IMR-90 (cell line): Measurements from ENCODE around the gene TMEM114. TPM values are rescaled to one million over a fixed set of nuclear protein-coding genes. Genes with fewer than 3 reads are reported as not detected.

Source experiments
- ATAC-seq: fragments of 200-7000 bp; cut with Tn5 transposase; 2 replicates; pipeline ENCODE4 v1.9.1; 2020; ENCODE audit warnings: low read depth, mild to moderate bottlenecking, moderate library complexity
- BruUV-seq: library from RNA; stranded (reverse); fragments of 400-500 nt; replicated peaks from 2 replicates; lab custom pipeline; 2021; lab: Mats Ljungman, UMichigan
- CTCF ChIA-PET: fragments of 300-600 bp; formaldehyde crosslinking; extraction: SDS; loops from one replicate; lab custom pipeline; 2021; ENCODE audit warnings: antibody characterized with exemption; lab: Yijun Ruan, JAX
- POLR2A ChIA-PET: fragments of 300-600 bp; sonication (Branson Sonifier 250); formaldehyde crosslinking; loops from one replicate; lab custom pipeline; 2022; ENCODE audit warnings: antibody characterized with exemption; ENCODE audit not compliant: unreplicated experiment; lab: Charles Lee
- DNase-seq: peaks from one replicate; pipeline ENCODE4 v3.0.0; 2013
- H2AFZ ChIP-seq: replicated peaks from 2 replicates; pipeline ENCODE3; 2013; ENCODE audit warnings: low read length, mild to moderate bottlenecking; ENCODE audit not compliant: poor library complexity
- H2AK5ac ChIP-seq: 2 replicates; pipeline ENCODE4 v1.6.1; 2013; ENCODE audit warnings: low read depth, low read length, inconsistent platforms
- H2AK9ac ChIP-seq: replicated peaks from 2 replicates; pipeline ENCODE3; 2013; ENCODE audit warnings: mild to moderate bottlenecking, low read depth, low read length, moderate library complexity; ENCODE audit not compliant: poor library complexity
- H2BK120ac ChIP-seq: 2 replicates; pipeline ENCODE4 v1.6.1; 2013; ENCODE audit warnings: low read depth, low read length, inconsistent platforms
- H2BK15ac ChIP-seq: 3 replicates; pipeline ENCODE4 v1.6.1; 2013; ENCODE audit warnings: low read depth, low read length, inconsistent platforms
- H2BK20ac ChIP-seq: 2 replicates; pipeline ENCODE4 v1.6.1; 2013; ENCODE audit warnings: low read depth, mild to moderate bottlenecking, inconsistent platforms, low read length, moderate library complexity
- H2BK5ac ChIP-seq: 2 replicates; pipeline ENCODE4 v1.6.1; 2013; ENCODE audit warnings: mild to moderate bottlenecking, low read depth, low read length, inconsistent platforms; ENCODE audit not compliant: poor library complexity, severe bottlenecking
- H3K14ac ChIP-seq: replicated peaks from 2 replicates; pipeline ENCODE4 v1.6.1; 2013; ENCODE audit warnings: low read depth, low read length, inconsistent platforms
- H3K18ac ChIP-seq: 2 replicates; pipeline ENCODE4 v1.6.1; 2013; ENCODE audit warnings: low read depth, low read length, control low read depth
- H3K23ac ChIP-seq: 2 replicates; pipeline ENCODE4 v1.6.1; 2013; ENCODE audit warnings: low read depth, low read length, inconsistent platforms
- H3K27ac ChIP-seq: 2 replicates; pipeline ENCODE4 v1.5.1; 2013; ENCODE audit warnings: mild to moderate bottlenecking, control low read depth, low read length; ENCODE audit not compliant: insufficient read depth
- H3K27me3 ChIP-seq: 2 replicates; pipeline ENCODE4 v1.6.1; 2013; ENCODE audit warnings: low read length; ENCODE audit not compliant: control insufficient read depth, insufficient read depth
- H3K36me3 ChIP-seq: 2 replicates; pipeline ENCODE4 v1.6.1; 2013; ENCODE audit warnings: low read length, mixed read lengths; ENCODE audit not compliant: control insufficient read depth, insufficient read depth
- H3K4ac ChIP-seq: 2 replicates; pipeline ENCODE4 v1.6.1; 2013; ENCODE audit warnings: low read depth, low read length, inconsistent platforms
- H3K4me1 ChIP-seq: 2 replicates; pipeline ENCODE4 v1.6.1; 2013; ENCODE audit warnings: low read length, mixed read lengths; ENCODE audit not compliant: control insufficient read depth, insufficient read depth
- H3K4me2 ChIP-seq: 2 replicates; pipeline ENCODE4 v1.6.1; 2013; ENCODE audit warnings: low read depth, mild to moderate bottlenecking, control low read depth, low read length, moderate library complexity
- H3K4me3 ChIP-seq: 2 replicates; pipeline ENCODE4 v1.5.1; 2013; ENCODE audit warnings: low read depth, mild to moderate bottlenecking, control low read depth, low read length, moderate library complexity; ENCODE audit not compliant: insufficient read depth
- H3K56ac ChIP-seq: 2 replicates; pipeline ENCODE4 v1.6.1; 2013; ENCODE audit warnings: low read length, inconsistent platforms; ENCODE audit not compliant: insufficient read depth; ENCODE audit errors: extremely low read depth
- H3K79me1 ChIP-seq, 2 experiments: 2 replicates each; pipeline ENCODE4 v1.6.1; 2013; ENCODE audit warnings: low read length in 2 of 2, inconsistent platforms in 1 of 2, low read depth in 1 of 2
- H3K9ac ChIP-seq: 2 replicates; pipeline ENCODE4 v1.6.1; 2013; ENCODE audit warnings: low read depth, low read length, control low read depth
- H3K9me1 ChIP-seq: 2 replicates; pipeline ENCODE4 v1.6.1; 2013; ENCODE audit warnings: low read length, inconsistent platforms; ENCODE audit not compliant: insufficient read depth
- H3K9me3 ChIP-seq: 2 replicates; pipeline ENCODE4 v1.6.1; 2013; ENCODE audit warnings: low read length; ENCODE audit not compliant: control insufficient read depth, insufficient read depth
- H4K20me1 ChIP-seq: 2 replicates; pipeline ENCODE4 v1.6.1; 2013; ENCODE audit warnings: low read length, inconsistent platforms; ENCODE audit not compliant: insufficient read depth
- H4K5ac ChIP-seq: 2 replicates; pipeline ENCODE4 v1.6.1; 2013; ENCODE audit warnings: mild to moderate bottlenecking, low read depth, low read length, control low read depth
- H4K8ac ChIP-seq, 2 experiments: 2 replicates each; pipeline ENCODE4 v1.6.1; 2013; ENCODE audit warnings: low read depth in 2 of 2, low read length in 2 of 2, control low read depth in 1 of 2, inconsistent platforms in 1 of 2
- H4K91ac ChIP-seq: 2 replicates; pipeline ENCODE4 v1.6.1; 2013; ENCODE audit warnings: low read depth, low read length, inconsistent platforms; ENCODE audit not compliant: insufficient read depth
- CHD1 ChIP-seq: IDR thresholded peaks from 2 replicates; pipeline ENCODE4 v1.6.1; 2012; ENCODE audit warnings: low read depth, low read length, improper control_type of control experiment
- FOS ChIP-seq: fragments of 150-350 bp; IDR thresholded peaks from 2 replicates; pipeline ENCODE4 v1.6.1; 2016; ENCODE audit warnings: low read depth, low read length
- MAFK ChIP-seq: IDR thresholded peaks from 2 replicates; pipeline ENCODE4 v1.6.1; 2012; ENCODE audit warnings: low read depth, low read length, improper control_type of control experiment
- WGBS, 2 experiments: methylation state at CpG; one replicate each; pipeline versions ENCODE4 v1.1.5 to v1.1.7; 2013; ENCODE audit warnings: missing lambda C conversion rate in 2 of 2; ENCODE audit not compliant: insufficient read length in 1 of 2; ENCODE audit errors: extremely low coverage in 2 of 2; 5-methylcytosine and 5-hydroxymethylcytosine counted together
- dilution Hi-C: fragments of 300-500 bp; cut with HindIII; formaldehyde crosslinking; loops from one replicate; pipeline ENCODE4 v1.14.3; 2018; ENCODE audit warnings: low sequenced_read_pairs; ENCODE audit not compliant: unreplicated experiment
- in situ Hi-C: fragments of 300-500 bp; cut with MboI; formaldehyde crosslinking; loops from 3 replicates; pipeline ENCODE4 v1.14.3; 2019; ENCODE audit warnings: low sequenced_read_pairs, inconsistent platforms, mixed read lengths
- intact Hi-C: fragments of 100-400 bp; cut with micrococcal nuclease; formaldehyde crosslinking; loops from 2 replicates; pipeline ENCODE4 v1.10.0; 2022
- polyA plus RNA-seq, 3 experiments: library from polyadenylated mRNA; depleted of rRNA; stranded (reverse); fragments of >200 nt; gene quantifications; 2 replicates each; pipeline ENCODE4 v1.2.3, GENCODE V29; 2012; ENCODE audit warnings: low replicate concordance in 1 of 3
- total RNA-seq: library from RNA; depleted of rRNA; stranded (reverse); fragments of >200 nt; gene quantifications from 2 replicates; pipeline ENCODE4 v1.2.3, GENCODE V29; 2012
- TF ChIP-seq, protein P1 (sequence below): fragments of 150-350 bp; IDR thresholded peaks from 2 replicates; pipeline ENCODE4 v1.6.1; 2017; ENCODE audit warnings: mild to moderate bottlenecking, antibody characterized with exemption, low read length, low read depth

TMEM114 gene
- total and polyA plus RNA-seq, 2 of the 4 experiments (the other 2 are of a cell fraction), result not detected

GRCh38 chr16:8619671-8620370, 29.5 kb upstream of the TMEM114 start:
- intact Hi-C loops (no loop called here), in situ Hi-C loops (no loop called here), dilution Hi-C loops (no loop called here)
- TF ChIP-seq MAFK, result no peak
- no peak for TF ChIP-seq CHD1
- TF ChIP-seq FOS, result no peak
- TF ChIP-seq, protein P1, sequence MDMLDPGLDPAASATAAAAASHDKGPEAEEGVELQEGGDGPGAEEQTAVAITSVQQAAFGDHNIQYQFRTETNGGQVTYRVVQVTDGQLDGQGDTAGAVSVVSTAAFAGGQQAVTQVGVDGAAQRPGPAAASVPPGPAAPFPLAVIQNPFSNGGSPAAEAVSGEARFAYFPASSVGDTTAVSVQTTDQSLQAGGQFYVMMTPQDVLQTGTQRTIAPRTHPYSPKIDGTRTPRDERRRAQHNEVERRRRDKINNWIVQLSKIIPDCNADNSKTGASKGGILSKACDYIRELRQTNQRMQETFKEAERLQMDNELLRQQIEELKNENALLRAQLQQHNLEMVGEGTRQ, result no peak
- POLR2A ChIA-PET, result no interaction called here
- Histone ChIP-seq H3K9me3 (no peaks in the 10 kb centered on the region), H3K4ac (no peak overlapping the region), H2BK120ac (no peak overlapping the region), H3K9ac (no peak overlapping the region), H2BK5ac (no peak overlapping the region), H2AK9ac (no peak overlapping the region), H3K56ac (no peak overlapping the region), H3K4me2 (no peak overlapping the region), H2AK5ac (no peak overlapping the region), H3K36me3 (peaks cover 4% of the 10 kb centered on the region; the same call in 1 of the 2 replicates), H4K20me1 (peaks cover 3% of the 10 kb centered on the region; the same call in 1 of the 2 replicates), H2BK15ac (no peak overlapping the region), H3K79me1 (peaks cover 12 to 32% of the 10 kb centered on the region in 2 experiments), H3K18ac (no peak overlapping the region), H3K27ac (no peak overlapping the region), H3K9me1 (peaks cover 3% of the 10 kb centered on the region; the same call in 1 of the 2 replicates), H3K27me3 (peaks cover 6% of the 10 kb centered on the region), H2AFZ (peak overlapping the region; percentile 48), H2BK20ac (no peak overlapping the region), H3K4me3 (no peak overlapping the region), H4K8ac (no peak overlapping the region), H3K14ac (no peak overlapping the region), H4K5ac (no peak overlapping the region), H3K4me1 (no peaks in the 10 kb centered on the region), H4K91ac (no peak overlapping the region), H3K23ac (no peak overlapping the region)
- CTCF ChIA-PET, result no interaction called here
- ATAC-seq, result no peak
- WGBS, 2 experiments, result no CpG with 5 or more reads among the region's 5 CpGs
- no TSS peak for BruUV-seq
- no peak for DNase-seq
